GM12878 (cell line): ENCODE results near the gene CISD2.
A peak's percentile ranks its signal among the peaks of the same experiment; 100 is the strongest.

Source experiments
- BRCA1 ChIP-seq: IDR thresholded peaks from 2 replicates; pipeline ENCODE4 v1.6.1; 2011; ENCODE audit warnings: low read depth, low read length, improper control_type of control experiment
- CEBPB ChIP-seq, 2 experiments: fragments of 150-350 bp in 1 of 2; IDR thresholded peaks; 2 replicates each; pipeline ENCODE4 v1.6.1; 2012 to 2014; ENCODE audit warnings: low read depth in 2 of 2, low read length in 2 of 2, borderline replicate concordance in 1 of 2, inconsistent platforms in 1 of 2
- CHD2 ChIP-seq: IDR thresholded peaks from 2 replicates; pipeline ENCODE4 v1.6.1; 2011; ENCODE audit warnings: low read depth, low read length, improper control_type of control experiment, borderline replicate concordance
- CTCF ChIP-seq, 3 experiments: IDR thresholded peaks in 2 of 3; conservative IDR thresholded peaks in 1 of 3; 2 replicates each; pipeline ENCODE4 v1.5.1; 2011; ENCODE audit warnings: low read depth in 3 of 3, low read length in 3 of 3, mild to moderate bottlenecking in 3 of 3, control low read depth in 2 of 3, moderate library complexity in 2 of 3, inconsistent platforms in 1 of 3, mixed read lengths in 1 of 3; ENCODE audit not compliant: control insufficient read depth in 2 of 3, insufficient read depth in 1 of 3; ENCODE audit errors: extremely low read depth in 1 of 3
- EZH2 ChIP-seq: IDR thresholded peaks from 2 replicates; pipeline ENCODE4 v1.6.1; 2012; ENCODE audit warnings: low read depth, mild to moderate bottlenecking, control low read depth, inconsistent platforms, low read length, borderline replicate concordance; ENCODE audit not compliant: control insufficient read depth
- MTA2 ChIP-seq: fragments of 450-650 bp; IDR thresholded peaks from 2 replicates; pipeline ENCODE4 v1.6.1; 2016; ENCODE audit warnings: low read depth, mild to moderate bottlenecking, moderate library complexity
- MXI1 ChIP-seq: fragments of 150-350 bp; IDR thresholded peaks from 2 replicates; pipeline ENCODE4 v1.6.1; 2011; ENCODE audit warnings: low read depth, mild to moderate bottlenecking, inconsistent platforms, low read length, improper control_type of control experiment
- POLR2A ChIP-seq: IDR thresholded peaks from 2 replicates; pipeline ENCODE4 v1.6.1; 2011; ENCODE audit warnings: low read depth, mild to moderate bottlenecking, low read length
- TBL1XR1 ChIP-seq: IDR thresholded peaks from 2 replicates; pipeline ENCODE4 v1.6.1; 2012; ENCODE audit warnings: low read depth, low read length, improper control_type of control experiment
- YBX1 ChIP-seq: fragments of 450-650 bp; IDR thresholded peaks from 2 replicates; pipeline ENCODE4 v1.6.1; 2016; ENCODE audit warnings: antibody characterized with exemption

GRCh38 chr4:102827674-102828496 lies 40.9 kb upstream of the CISD2 start:
- TF ChIP-seq CHD2 (peak; percentile 99), CEBPB (IDR thresholded peaks at IDR 0.05; ENCODE audit: borderline replicate concordance in 1 of 2, low read depth in 2 of 2, low read length in 2 of 2) (no peak), MXI1 (peak; percentile 74), POLR2A (peak; percentile 64), CTCF (IDR thresholded peaks at IDR 0.05 in 2 of 3, conservative IDR thresholded peaks at IDR 0.05 in 1 of 3; ENCODE audit: control insufficient read depth in 2 of 3, extremely low read depth in 1 of 3, insufficient read depth in 1 of 3, low read depth in 3 of 3, low read length in 3 of 3) (peak in 1 of 3 experiments; percentile 12; a peak in 1 of 6 replicates), EZH2 (no peak), MTA2 (peak; percentile 77), BRCA1 (peak; percentile 94), YBX1 (no peak), TBL1XR1 (no peak)
